HPDE6-E6E7 (cell line): ENCODE data around the gene LEPR.

Experiments
- DNase-seq: peaks from one replicate; pipeline ENCODE4 v3.0.0; 2011; ENCODE audit warnings: missing footprints; ENCODE audit errors: extremely low spot score

LEPR gene

GRCh38 chr1:65412256-65412983 lies 8.0 kb upstream of the LEPR start:
- DNase-seq: no peak

GRCh38 chr1:65412984-65413375 lies 7.5 kb upstream of the LEPR start:
- DNase-seq: no peak

GRCh38 chr1:65414538-65414937 lies 5.9 kb upstream of the LEPR start:
- no peak for DNase-seq

GRCh38 chr1:65416767-65417166 lies 3.7 kb upstream of the LEPR start:
- no peak for DNase-seq

GRCh38 chr1:65417729-65418128 lies 2.7 kb upstream of the LEPR start:
- DNase-seq: no peak

DNA sequence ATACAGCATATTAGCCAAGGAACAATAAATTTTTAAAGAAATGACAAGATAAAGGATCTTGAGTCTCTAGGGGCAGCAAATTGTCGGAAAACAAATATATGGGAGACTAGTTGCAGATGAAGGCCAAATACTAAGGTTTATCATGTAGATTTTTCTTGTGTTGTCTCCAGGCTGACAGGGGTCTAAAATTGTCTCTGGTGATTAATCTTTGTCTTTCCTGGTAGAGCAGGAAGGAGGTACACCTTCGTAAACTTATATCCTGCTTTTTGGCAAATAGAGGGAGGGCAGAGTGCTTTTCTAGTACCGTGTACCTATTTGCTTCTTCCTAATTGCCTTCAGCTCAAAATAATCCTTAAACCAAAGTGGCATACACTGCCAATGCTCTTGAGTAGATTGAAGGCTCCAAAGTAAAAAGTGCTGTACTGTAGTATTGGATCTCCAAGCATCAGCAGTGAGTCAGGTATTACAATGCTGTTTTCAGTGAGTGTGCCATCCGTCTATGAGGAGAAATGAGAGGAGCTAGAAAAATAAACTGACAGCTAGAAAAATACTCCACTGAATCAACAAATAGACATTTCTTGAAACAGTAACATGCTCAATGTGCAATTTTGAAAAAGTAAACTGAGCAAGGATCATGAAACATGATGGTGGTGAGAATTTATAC lies 1.8 kb upstream of the LEPR start:
- DNase-seq: no peak

- DNase-seq: peak; percentile 84
Observed at GRCh38 chr1:65419681-65420589, 533 bp upstream of the LEPR start.

DNA sequence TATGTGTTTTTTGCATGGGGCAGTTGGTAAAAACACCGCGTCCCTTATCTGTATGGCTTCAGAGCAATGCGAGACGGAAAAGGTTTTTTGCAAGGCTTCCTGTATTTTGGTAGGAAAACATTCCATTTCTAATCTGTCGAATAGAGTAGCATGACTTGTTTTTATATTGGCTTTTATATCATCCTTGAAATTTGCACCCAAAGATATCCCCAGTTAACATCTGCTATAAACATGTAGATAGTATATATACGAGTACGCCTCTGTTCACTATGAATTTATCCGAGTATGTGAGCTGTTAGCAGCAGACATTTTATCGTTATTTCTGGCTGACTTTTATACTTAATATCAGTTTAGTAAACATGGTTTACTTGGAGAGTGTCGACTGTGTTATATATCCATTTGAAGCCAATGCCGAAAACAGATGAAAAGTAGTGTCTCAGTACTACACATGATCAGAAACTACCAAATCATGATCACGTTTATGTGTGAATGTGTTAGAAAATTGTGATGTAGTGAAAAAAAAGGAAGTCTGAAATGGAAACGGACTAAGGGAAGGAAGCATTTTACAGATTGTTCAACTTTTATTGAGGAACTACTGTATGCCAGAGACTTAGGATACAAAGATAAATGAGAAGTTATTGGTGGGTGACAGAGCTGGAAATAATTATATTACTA lies 1.0 kb downstream of the LEPR start:
- no peak for DNase-seq

DNA sequence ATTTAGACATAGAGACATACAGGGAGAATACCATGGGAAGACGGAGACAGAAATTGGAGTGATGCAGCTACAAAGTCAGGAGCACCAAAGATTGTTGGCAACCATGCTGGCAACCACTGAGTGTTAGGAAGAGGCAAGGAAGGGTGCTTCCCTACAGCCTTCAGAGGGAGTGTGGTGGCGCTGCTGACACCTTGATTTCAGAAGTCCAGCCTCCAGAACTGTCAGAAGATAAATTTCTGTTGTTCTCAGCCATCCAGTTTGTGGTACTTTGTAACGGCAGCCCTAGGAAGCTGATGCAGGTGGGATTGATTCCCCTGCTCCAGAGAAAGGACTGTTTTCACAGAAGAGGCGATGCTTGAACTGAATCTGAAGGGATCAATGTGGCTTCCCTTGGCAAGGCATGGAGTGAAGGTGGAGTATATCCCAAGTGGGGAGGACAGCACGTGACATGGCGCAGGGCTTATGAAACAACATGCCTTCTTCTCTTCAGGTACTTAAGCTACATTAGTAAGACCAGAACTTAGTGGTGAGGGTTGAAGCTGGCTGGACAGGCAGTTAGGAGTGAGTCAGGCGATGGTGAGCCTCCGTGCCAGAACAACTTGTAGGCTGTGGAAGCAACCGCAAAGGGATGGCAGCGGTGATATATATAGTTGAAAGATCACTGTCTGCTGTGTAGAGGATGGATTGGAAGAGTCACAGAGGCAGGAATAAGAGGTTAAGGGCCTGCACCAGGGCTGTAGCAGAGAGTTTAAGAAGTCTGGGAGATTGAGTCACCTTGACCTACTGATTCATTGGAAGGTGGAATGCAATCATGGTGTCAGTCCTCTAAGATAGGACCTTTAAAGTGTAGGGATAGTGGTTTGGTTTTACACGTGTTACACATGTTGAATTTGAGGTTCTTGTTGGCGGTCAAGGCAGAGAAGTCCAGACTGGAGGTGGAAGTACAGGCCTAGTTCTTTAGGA lies 2.1 kb downstream of the LEPR start:
- DNase-seq: no peak

DNA sequence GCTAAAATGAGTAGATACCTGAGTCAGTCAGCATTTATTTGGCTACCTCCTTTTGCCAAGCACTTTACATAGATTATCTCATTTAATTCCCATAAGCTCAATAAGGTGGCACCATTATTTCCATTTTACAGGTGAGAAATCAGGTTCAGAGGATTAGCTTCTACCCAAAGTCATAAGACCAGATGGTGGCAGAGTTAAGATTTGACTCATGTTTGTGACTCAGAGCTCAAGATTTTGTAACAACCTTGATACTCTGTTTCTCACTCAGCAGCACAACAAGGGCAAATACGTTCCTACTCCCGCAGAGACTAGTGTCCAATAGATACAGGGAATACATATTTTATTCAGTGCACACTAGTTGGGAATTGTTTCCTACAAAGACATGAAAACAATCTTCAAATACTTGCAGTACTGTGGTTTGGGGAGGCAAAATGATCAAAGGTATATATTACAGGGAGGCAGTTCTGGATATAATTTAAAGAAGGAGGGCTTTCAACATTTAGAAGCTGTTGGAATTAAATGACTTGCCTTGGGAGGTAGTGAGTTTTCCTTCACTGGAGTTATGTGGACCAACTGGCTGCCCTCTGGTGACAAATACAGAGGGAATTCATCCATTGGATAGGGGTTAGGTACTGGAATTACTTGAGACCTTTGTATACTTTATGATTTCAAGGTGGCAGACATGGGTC lies 3.6 kb downstream of the LEPR start:
- peak; percentile 78 for DNase-seq

DNA sequence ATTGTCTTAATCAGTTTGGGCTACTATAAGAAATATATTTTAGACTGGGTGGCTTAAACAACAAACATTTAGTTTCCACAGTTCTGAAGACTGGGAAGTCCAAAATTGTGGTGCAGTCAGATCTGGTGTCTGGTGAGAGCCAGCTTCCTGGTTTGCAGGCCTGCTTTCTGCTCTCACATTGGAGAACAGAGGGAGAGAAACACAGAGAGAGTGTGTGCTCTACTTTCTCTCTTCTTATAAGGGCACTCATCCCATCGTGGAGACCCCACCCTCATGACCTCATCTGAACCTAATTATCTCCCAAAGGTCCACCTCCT lies 4.1 kb downstream of the LEPR start:
- no peak for DNase-seq

DNA sequence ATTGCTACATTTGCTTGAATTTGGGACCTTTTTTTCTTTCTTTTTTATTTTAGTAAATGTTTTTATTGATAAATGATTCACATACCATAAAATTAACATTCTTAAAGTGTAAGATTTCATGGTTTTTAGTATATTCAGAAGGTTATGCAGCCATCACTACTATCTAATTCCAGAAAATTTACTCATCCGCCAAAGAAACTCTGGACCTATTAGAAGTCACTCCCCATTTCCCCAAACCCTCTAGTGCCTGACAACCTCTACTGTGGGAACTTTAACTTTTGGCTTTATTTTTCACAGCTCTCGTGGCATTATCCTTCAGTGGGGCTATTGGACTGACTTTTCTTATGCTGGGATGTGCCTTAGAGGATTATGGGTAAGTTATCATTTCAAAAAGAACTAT lies 4.5 kb downstream of the LEPR start:
- DNase-seq: no peak

DNA sequence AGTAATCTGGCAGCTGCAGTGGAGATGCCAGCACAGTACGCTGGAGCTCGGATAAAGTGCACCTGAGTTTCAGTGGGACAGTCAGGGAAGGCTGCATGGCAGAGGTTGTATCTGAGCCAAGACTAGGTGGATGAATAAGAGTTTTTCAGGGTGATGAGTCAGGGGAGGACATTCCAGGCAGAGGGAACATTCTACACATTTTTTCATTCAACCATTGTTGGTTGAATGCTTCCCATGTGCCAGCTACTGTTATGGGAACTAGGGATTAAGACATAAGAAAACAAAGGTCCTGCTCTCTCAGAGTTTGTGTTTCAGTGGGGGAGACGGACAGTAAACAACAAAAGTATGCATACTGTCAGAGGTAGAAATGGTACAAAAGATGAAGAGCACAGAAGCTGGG lies 5.2 kb downstream of the LEPR start:
- DNase-seq: no peak

DNA sequence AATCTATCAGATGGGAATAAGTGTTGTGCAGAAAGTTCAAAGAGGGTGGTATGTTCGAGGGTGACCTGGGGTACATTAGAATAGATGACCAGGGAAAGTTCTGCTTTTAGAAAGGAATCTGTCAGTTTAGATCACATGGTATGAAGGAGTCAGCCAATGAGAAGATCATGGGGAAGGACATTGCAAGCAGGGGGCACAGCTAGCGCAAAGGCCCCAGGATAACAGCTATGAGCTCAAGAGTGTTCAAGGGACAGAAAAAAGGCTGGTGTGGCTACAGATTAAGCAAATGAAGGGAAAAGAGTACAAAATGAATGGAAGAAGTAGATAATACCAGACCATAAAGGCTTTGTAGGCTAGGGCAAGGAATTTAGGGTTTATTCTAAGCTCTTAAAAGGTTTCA lies 8.6 kb downstream of the LEPR start:
- no peak for DNase-seq

- peak; percentile 68 for DNase-seq
Observed at GRCh38 chr1:65429806-65430205, 9.3 kb downstream of the LEPR start.

DNA sequence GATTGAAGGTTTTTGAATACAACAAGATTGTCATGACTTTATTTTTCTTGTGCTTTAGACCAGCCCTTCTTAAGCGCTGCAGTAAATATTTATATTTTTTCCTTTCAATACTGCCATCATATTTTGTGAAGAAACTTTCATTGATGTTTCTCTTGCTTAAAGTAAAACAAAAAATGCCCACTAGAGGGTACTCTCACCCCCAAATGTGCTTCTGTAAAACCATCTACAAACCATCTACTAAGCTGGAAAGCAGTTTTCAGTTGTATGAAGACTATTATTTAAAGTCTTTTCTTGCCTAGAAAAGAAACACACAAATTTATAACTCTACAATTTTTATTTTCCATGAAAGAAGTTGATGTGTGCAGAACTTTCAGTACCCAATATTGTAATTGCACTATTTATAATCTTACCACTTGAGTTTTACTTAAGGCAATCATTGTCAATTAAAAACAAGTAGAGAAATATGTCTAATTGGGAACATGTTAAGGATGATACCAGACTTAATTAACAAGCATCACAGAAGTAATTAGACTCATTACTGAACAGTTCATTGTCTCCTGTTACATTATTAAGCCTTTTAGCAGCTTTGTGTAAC lies 10.7 kb downstream of the LEPR start:
- DNase-seq: no peak

DNA sequence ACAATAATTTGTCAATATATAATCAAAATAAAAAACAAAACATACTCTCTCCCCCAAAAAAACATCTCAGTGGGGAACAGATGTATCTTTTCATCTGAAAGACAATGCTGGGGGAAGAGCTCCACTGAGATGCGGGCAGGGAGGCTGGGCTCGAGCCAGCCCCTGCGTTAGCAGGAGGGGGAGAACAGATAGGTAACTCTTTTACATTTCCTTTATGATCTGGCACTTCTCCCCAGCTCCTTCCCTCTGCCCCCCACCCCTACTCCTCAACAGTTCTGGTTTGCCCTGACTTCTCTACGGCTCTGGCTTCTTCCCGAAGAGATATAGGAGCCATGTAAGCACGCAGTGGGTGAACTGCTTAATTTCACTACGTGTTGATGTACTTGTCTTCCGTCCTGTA lies 12.4 kb downstream of the LEPR start:
- no peak for DNase-seq

DNA sequence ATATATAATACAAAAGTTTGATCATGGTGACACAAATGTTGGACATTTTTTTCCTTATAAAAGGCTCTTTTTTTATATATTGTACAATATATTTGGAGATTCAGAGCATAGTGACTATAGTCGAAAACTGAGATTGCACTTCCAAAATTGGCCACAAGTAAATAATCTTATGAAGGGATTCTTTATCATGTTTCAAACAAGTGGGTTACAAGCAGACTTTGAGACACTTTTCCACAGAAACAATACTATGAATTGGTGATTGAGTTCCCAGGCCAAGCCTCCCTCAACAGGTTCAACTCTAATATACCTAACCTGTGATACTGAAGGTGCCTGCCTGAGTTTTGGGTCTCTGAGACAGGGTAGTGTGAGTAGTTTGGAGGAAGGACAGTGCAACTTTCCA lies 13.8 kb downstream of the LEPR start:
- no peak for DNase-seq

DNA sequence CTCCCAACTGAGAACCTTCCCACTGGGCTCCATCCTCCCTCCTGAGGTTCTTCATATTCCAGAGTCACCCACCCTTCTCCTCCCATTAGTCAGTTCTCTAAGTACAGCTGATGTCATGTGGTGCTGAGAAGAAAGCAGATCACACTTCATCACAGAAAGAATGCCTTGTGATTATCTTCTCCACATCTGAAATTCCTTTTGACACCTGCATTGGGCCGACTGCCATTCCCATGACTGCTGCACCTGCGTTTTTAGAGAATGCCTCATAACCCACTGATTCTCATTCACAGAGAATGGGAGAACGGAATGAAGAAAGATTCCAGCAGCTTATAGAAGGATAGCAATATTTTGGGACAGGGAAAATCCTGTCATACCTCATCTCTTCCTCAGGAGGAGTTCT lies 14.3 kb downstream of the LEPR start:
- no peak for DNase-seq

- DNase-seq: no peak
Observed at GRCh38 chr1:65435987-65436386, 15.5 kb downstream of the LEPR start.
